RPMI8226 (cell line): ENCODE results near the gene CNNM4.

Experiments used
- DNase-seq: peaks from one replicate; pipeline ENCODE4 v3.0.0-alpha.2; 2015

CNNM4 gene

GRCh38 chr2:96760986-96761832, 507 bp downstream of the CNNM4 start:
- DNase-seq: peak; percentile 42

DNA sequence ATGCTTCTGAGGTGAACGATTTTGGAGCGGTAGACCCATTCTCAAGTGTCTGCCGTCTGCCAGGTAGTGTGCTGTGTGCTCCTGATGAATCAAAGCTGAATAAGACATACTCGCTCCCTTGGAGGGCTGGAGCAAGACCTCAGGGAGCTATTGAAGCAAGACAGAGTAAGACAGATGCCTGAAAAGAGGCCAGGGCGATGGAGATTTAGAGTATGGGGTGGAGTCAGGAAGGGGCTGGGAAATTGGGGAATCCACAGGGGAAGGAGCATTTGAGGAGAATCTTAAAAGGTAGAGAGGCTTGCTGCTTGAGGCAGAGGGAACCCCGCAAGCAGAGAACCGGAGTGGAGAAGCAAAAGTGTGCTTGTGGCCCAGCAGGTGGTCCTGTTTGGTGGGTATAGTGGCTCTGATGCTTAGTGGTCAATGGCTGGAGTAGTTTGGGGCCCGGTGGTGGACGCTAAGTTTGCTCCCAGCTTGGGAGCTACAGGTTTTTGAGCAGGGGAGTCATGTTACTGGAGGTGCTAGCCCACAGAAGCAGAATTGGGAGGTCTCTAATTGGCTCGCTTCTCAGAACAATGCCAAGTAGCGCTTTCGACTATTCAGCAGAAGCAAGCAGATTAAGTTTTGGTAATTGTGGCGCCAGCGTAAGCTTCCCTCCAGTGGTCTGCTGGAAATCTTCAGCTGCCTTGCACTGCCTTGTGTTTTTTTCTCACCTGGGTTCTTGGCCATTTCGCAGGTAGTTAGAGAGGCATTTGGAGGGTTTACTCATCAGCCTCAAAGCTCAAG, 2.0 kb downstream of the CNNM4 start:
- peak; percentile 77 for DNase-seq

DNA sequence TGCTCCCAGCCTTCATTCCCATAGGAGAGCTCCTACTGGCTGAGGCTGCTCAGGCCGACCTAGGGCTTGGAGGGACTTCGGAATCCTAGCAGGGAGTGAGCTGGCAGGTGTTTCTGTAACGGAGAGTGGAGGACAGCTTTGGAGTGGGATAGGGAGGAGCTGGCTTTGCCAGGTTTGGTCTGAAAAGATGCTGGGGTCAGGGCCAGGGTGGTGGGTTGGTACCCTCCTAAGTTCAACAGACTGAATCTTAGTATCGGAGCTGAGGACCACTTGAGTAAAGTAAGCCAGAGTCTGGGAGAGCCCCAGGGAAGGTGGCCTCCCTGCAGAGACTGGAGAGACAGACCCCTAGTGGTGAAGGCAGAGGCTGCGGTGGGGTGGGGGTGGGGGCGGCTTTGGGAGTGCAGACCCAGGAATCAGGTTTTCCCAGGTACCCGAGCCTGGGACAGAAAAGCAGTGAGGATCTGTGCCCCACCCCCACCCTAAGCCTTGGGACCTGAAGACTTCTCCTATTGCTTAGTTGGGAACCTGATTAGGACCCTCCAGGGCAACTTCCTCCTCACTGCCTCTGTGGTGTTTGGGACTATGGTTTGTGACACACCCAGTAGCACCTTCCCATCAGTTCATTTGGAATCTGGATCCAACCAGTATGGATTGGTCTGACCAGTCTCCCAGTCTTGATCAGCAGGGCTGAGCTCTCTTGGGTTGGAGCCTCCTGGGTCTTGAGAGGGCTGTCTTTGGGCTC, 3.0 kb downstream of the CNNM4 start:
- peak; percentile 50 for DNase-seq

DNA sequence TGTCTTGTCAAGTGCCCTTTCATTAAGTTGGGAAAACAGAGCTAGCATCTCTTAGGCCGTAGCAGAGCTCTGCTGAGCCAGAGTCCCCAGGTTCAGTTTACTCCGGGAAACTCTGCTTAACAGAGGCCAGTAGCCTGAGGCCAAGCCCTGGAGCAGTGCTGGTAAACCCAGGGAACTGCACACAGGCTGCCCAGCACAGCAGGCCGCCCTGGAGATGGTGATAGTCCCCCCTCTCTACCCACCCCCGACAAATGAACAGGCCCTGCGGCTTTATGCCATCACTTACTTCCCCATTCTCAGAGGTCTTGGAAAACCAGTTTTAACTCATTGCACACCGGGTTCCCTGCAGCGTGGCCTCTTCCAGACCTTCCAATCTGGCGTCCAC, 3.5 kb downstream of the CNNM4 start:
- peak; percentile 19 for DNase-seq

- no peak for DNase-seq
Observed at GRCh38 chr2:96767135-96767871, 6.6 kb downstream of the CNNM4 start.

GRCh38 chr2:96768083-96768561, 7.4 kb downstream of the CNNM4 start:
- DNase-seq: no peak

DNA sequence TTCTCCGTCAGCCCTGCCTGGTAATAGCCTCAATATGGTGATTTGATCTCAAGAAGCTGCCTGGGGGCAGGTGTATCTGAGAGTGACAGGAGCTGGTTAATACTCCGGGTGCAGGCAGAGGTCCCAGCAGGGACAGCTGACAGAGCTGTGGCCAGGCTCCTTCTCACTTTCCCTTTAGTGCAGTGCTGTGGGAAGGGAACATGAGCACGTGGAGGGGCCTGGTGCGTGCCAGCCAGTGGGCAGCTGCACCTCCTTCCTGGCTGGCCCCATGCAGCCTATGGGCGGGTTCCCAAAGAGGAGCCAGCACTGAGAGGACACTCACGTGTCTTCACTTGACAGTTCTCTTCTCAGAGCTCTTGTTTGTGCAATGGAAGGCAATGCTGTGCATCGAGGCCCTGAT, 9.1 kb downstream of the CNNM4 start:
- DNase-seq: no peak

DNA sequence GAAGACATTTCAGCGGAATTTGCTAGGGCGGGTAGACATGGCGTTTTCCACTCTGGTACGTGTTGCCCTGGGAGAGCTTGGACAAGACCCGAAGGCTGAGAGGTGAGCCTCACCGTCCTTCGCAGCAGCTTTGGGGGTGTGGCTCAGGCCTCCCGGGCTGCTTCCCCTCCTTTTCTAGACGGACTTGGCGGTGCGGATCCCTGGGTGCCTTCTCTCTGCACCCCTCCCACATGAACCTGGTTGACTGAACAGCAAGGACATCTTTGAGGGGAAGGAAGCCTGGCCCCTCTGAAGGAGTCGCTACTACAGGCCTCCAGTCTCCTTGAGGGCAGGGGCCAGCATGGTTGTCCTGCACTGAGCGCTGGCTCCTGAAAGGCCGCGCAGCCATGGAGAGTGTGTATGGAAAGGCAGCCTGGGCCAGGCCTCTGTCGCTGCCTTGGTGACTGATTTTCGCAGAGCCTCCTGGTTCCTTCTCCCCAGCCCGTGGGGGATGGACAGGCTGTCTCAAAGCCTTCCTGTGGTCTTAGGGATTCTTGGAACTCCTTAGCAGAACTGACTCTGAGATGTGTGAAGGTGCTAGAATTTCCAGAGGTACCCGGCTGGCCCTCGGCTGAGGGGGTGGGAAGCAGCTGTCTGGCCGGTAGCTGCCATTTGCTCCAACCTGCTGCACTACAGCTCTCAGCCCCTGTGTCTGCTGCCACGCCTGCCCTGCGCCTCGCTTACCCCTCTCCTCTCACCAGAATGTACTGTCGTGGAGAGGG, 9.9 kb downstream of the CNNM4 start:
- no peak for DNase-seq

- no peak for DNase-seq
Observed at GRCh38 chr2:96771796-96772618, 11.3 kb downstream of the CNNM4 start.

DNA sequence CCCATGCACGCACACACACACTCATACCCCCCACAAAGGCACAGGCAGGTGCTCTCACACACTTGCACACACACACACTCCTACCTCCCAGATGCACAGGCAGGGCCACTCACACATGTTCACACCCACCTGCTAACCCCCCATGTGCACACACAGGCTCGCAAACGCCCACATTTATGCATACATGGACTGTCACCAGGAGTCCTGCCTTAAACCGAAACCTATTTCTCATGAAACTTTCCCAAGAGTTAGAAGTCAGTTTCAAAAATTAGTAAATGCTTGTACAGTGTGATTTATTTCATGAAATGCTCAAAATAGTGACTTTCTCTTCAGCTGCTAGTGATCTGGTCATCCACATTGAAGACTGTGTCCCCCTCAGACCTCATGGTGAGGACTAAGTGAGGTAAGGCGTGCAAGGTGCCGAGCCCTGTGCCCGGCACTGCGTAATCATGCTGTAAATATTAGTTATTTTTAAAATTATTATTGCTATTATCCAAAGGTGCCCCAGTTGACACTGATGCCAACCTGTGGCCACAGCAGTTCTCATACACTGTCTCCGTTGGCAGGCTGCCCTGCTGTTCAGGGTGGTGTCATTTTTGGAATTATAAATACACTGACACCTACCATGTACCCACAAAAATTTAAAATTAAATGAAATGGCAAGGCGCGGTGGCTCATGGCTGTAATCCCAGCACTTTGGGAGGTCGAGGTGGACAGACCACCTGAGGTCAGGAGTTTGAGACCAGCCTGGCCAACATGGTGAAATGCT, 12.4 kb downstream of the CNNM4 start:
- DNase-seq: peak; percentile 34

DNA sequence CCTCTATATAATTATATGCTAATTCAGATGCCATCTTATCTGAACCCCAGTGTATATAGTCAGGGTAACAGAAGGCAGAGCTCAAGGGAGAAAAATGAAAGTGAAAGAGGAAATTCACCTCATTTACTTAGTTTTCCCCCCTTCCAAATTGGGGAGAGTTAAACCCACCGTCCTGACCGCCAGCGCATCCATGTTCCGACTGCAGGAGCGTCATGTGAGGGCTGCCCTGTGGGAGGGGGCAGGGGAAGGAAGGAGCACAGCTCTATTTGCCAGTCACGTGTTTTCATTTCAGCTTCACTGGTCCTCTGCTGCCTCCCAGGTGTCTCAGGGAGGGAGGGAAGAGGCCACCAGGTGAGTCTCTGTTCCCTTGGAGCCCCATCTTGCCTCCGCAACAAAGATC, 13.2 kb downstream of the CNNM4 start:
- peak; percentile 68 for DNase-seq

DNA sequence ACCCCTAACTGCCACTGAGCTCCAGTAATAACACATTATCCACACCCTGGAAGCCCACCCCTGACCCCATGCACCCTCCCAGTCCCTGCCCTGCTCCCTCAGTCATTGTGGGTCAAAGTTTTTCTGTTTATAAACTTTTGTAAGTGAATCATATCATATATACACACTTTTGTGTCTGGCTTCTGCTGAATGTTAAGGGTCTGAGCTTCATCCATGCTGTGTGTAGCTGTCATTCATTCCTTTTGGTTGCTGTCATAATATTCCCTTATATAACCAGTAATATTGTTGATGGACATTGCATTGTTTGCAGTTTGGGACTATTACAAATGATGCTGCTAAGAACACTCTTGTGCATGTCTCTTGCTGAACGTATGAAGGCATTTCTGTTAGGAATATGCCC, 14.5 kb downstream of the CNNM4 start:
- DNase-seq: no peak

GRCh38 chr2:96783388-96783787, 22.7 kb downstream of the CNNM4 start:
- no peak for DNase-seq

- DNase-seq: no peak
Observed at GRCh38 chr2:96787411-96787810, 26.7 kb downstream of the CNNM4 start.

- no peak for DNase-seq
Observed at GRCh38 chr2:96788442-96789244, 27.9 kb downstream of the CNNM4 start.

DNA sequence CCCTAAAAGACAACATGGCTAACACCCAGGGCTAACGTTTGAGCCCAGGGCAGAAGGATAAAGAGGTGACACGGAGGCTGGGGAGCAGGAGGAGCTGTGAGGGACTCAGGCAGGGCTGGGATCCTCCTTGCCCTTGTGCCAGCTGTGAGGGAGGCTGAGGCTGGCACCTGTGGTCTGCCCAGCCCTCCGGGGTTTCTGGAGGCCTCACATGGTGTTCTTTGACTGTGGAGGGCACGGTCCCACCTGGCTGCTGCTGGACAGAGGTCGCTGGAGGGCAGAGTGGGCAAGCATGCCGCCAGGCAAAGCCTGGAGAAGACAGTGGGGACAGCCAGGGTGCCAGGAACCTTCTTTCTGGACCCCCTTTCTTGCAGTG, 28.5 kb downstream of the CNNM4 start:
- no peak for DNase-seq

DNA sequence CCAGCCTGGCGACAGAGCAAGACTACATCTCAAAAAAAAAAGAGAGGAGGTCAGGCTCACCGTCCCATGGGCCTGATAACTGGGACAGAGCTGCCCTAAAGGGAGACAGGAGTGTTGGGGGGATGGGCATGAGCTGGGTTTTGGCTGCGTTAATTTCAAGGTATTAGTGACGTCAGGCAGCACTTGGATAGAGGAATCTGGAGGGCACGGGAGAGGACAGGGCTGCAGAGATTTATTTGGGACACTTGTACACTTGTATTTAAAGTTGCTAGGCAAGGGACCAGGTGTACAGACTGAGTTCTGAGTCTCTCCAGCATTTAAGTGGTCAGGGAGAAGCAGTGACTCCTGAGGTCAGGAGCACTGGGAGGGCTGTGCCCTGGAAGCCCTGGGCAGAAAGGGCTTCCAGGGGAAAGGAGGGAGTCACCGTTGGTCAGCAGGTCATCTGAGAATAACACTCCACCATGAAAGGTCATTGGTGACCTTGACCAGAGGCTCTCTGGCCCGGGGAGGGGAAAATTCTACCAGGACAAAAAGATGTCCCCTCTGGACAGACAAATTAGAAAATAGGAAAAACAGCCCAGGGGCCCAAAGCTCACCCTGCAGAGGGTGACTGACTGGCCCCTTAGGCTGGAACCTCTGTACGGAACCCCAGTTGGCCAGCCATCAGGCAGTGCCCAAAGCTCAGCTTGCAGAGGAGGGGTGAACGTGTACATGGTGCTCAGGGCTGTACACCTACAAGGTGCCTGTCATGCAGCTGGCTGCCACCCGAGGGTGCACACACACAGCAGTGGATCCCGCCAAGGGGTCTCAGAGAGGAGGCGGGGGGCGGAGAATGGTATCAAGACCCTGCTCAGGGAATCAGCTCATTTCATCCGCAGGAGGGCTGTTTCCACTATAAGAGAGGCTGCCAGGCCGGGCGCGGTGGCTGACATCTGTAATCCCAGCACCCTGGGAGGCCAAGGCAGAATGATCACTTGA, 32.4 kb downstream of the CNNM4 start:
- no peak for DNase-seq

DNA sequence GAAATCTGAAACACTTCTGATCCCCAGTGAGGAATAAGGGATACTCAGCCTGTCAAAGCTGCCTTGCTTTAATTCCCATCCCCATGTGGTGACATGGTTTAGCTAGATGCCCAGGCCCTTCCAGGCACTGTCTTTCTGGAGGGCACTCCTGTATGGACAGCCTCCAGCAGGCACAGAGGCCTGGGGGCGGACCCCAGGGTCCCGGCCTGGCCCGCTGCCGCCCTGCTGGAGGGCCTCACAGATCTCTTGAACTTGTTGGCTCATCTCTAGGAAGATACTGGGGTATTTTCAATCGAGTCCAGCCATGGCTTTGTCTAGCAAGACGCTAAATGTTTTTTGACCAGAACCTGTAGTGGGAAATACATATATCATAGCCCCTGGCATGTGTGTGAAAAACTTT, 34.4 kb downstream of the CNNM4 start:
- no peak for DNase-seq
